K562 (cell line): ENCODE measurements around the gene ZBTB26. TPM values are rescaled to one million over a fixed set of nuclear protein-coding genes. Genes with fewer than 3 reads are reported as not detected.

Experiments
- ATF1 ChIP-seq, 2 experiments: fragments of 450-650 bp in 1 of 2; IDR thresholded peaks; 2 replicates each; pipeline ENCODE4 v1.6.1; 2016; ENCODE audit warnings: missing compliant biosample characterization in 1 of 2, missing genetic modification characterization in 1 of 2
- CTCF ChIP-seq, 3 experiments: IDR thresholded peaks in 2 of 3; conservative IDR thresholded peaks in 1 of 3; 2 replicates each; pipeline ENCODE4 v1.5.1; 2011 to 2012; ENCODE audit warnings: low read length in 3 of 3, mild to moderate bottlenecking in 3 of 3, control low read depth in 2 of 3, improper control_type of control experiment in 1 of 3, inconsistent platforms in 1 of 3, low read depth in 1 of 3, mixed read lengths in 1 of 3, moderate library complexity in 1 of 3; ENCODE audit not compliant: insufficient read depth in 2 of 3
- NR1H2 ChIP-seq: sonication (generic); formaldehyde crosslinking; IDR thresholded peaks from 2 replicates; pipeline ENCODE4 v1.4.0; 2020; ENCODE audit warnings: mild to moderate bottlenecking, missing genetic modification reagents
- PRDM10 ChIP-seq: fragments of 450-650 bp; IDR thresholded peaks from 2 replicates; pipeline ENCODE4 v1.6.1; 2018; ENCODE audit not compliant: partially characterized antibody
- SMC3 ChIP-seq: conservative IDR thresholded peaks from 2 replicates; pipeline ENCODE4 v1.6.1; 2011; ENCODE audit warnings: low read depth, low read length, improper control_type of control experiment; ENCODE audit not compliant: insufficient read depth
- ZBTB40 ChIP-seq, 2 experiments: fragments of 450-650 bp in 1 of 2; sonication (generic) in 1 of 2; formaldehyde crosslinking in 1 of 2; IDR thresholded peaks; 2 replicates each; pipeline versions ENCODE4 v1.7.1 to v1.9.0; 2016 to 2022; ENCODE audit warnings: inconsistent platforms in 1 of 2, mild to moderate bottlenecking in 1 of 2, missing genetic modification reagents in 1 of 2
- ZNF780A ChIP-seq: fragments of 250-450 bp; sonication (Bioruptor Pico); IDR thresholded peaks from 2 replicates; pipeline ENCODE4 v1.5.0; 2021; ENCODE audit warnings: mild to moderate bottlenecking
- polyA plus RNA-seq, 8 experiments: library from polyadenylated mRNA; depleted of rRNA in 4 of 8; stranded (reverse) in 5 of 8; unstranded in 3 of 8; fragments of >200 nt; fragmentation: Nextera tagmentation in 2 of 8; fragmentation: Illumina TruSeq in 1 of 8; extraction: Ambion mirVana in 2 of 8; extraction: Trizol in 1 of 8; gene quantifications; 2 replicates each; pipeline versions ENCODE4 v1.2.1 to v1.2.3, GENCODE V29; 2011 to 2014; ENCODE audit warnings: inconsistent platforms in 1 of 8, missing spikeins in 1 of 8
- total RNA-seq, 7 experiments: library from RNA; depleted of rRNA in 6 of 7; stranded (reverse); fragments of >200 nt in 6 of 7; fragmentation: Illumina TruSeq in 2 of 7; extraction: Trizol in 2 of 7; gene quantifications; 2 replicates each; pipeline versions ENCODE4 v1.2.1 to v1.2.3, GENCODE V29; 2011 to 2021; ENCODE audit warnings: low replicate concordance in 1 of 7
- TF ChIP-seq, protein P1 (sequence below): fragments of 250-450 bp; sonication (Bioruptor Pico); IDR thresholded peaks from 2 replicates; pipeline ENCODE4 v1.5.0; 2020; ENCODE audit warnings: mild to moderate bottlenecking

The ZBTB26 gene
- total and polyA plus RNA-seq, 9 of the 15 experiments (the other 6 are each of a cell fraction or from before 2014, with no cell fraction given): 2.4 to 20.7 (median 5.0) TPM

DNA sequence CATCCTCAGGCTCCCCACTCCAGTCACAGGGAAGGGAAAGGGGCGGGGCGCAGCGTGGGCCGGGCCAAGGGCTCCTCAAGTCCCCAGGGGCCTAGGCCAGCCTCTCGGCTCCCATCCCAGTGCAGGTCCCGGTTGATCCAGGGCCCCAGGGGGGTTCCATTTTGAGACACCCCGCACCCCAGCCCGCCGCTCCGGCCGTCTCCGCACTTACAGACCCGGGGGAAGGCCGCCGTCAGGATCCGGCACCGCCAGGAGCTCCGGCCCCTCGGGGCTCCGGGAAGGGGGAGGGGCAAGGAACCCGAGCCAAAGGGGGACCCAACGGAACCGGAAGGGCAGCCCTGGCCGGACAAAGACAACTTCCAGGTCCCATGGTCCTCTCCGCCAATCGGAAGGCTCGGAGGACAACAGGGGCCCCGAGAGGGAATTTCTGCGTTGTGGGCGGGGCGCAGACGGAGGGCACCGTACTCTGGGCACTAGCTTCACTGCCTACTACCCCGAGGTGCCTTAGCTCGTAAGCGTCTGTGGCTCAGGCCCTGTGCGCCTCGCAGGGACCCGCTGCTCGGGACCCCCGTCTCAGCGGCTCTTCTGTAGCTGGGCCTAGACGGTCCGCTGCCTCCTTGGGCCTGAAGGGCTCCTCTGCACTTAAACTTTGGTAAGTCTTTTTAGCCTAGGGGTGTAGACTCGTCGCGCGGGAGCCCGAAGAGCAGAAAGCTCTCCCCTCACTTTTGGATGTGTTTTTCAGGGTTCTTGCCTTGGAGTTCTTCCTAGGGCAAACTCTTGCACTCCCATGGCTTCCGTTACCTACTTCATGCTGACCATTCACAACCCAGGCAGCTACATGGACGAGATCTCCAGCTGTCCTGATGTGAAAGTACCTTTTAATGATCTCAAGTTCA, at the start of gene ZBTB26 (continued):
- TF ChIP-seq ZBTB40 (IDR thresholded peaks at IDR 0.05) (peak; percentile 98), ZBTB40 (CRISPR knock-in tag; IDR thresholded peaks at IDR 0.05) (no peak), CTCF (IDR thresholded peaks at IDR 0.05 in 2 of 3, conservative IDR thresholded peaks at IDR 0.05 in 1 of 3; ENCODE audit: insufficient read depth in 2 of 3, low read depth in 1 of 3, low read length in 3 of 3) (no peak), PRDM10 (peak; percentile 36), ATF1 (CRISPR knock-in tag; IDR thresholded peaks at IDR 0.05) (no peak), ATF1 (tag; IDR thresholded peaks at IDR 0.05) (peak; percentile 80), ZNF780A (CRISPR knock-in tag) (no peak), NR1H2 (CRISPR knock-in tag) (0 out of 2 replicates have a peak, but pooled peaks have one; percentile 41), SMC3 (no peak)
- TF ChIP-seq, protein P1, sequence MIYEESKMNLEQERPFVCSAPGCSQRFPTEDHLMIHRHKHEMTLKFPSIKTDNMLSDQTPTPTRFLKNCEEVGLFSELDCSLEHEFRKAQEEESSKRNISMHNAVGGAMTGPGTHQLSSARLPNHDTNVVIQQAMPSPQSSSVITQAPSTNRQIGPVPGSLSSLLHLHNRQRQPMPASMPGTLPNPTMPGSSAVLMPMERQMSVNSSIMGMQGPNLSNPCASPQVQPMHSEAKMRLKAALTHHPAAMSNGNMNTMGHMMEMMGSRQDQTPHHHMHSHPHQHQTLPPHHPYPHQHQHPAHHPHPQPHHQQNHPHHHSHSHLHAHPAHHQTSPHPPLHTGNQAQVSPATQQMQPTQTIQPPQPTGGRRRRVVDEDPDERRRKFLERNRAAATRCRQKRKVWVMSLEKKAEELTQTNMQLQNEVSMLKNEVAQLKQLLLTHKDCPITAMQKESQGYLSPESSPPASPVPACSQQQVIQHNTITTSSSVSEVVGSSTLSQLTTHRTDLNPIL (CRISPR knock-in tag): no peak
